Transverse colon (tissue), 4 donors: ENCODE data around the gene AR. TPM values are rescaled to one million over a fixed set of nuclear protein-coding genes. Genes with fewer than 3 reads are reported as not detected.
A peak's percentile ranks its signal among the peaks of the same experiment; 100 is the strongest.

ENCODE experiments used
- DNase-seq: peaks from one replicate; pipeline ENCODE4 v3.0.0-alpha.2; 2019
- H3K27ac ChIP-seq, 4 donors: fragments of 200-600 bp; sonication (generic); 2 replicates each; pipeline ENCODE4 v1.5.1; 2016 to 2018; ENCODE audit warnings: inconsistent platforms in 4 of 4
- H3K27me3 ChIP-seq: fragments of 200-600 bp; sonication (generic); 2 replicates; pipeline ENCODE4 v1.5.1; 2017; ENCODE audit warnings: inconsistent platforms
- H3K36me3 ChIP-seq, 4 donors: fragments of 200-600 bp; sonication (generic); 2 replicates each; pipeline ENCODE4 v1.5.1; 2017 to 2019; ENCODE audit warnings: inconsistent platforms in 4 of 4
- H3K4me1 ChIP-seq, 4 donors: fragments of 200-600 bp; sonication (generic); 2 replicates each; pipeline ENCODE4 v1.5.1; 2017 to 2020; ENCODE audit warnings: inconsistent platforms in 4 of 4
- H3K4me3 ChIP-seq, 4 donors: fragments of 200-600 bp; sonication (generic); 1 replicate in 1 of 4; 2 replicates in 3 of 4; pipeline versions ENCODE4 v1.5.1 to v1.6.1; 2017 to 2019; ENCODE audit warnings: inconsistent platforms in 4 of 4
- H3K9me3 ChIP-seq, 2 donors: fragments of 200-600 bp; sonication (generic); 2 replicates each; pipeline ENCODE4 v1.5.1; 2017 to 2019; ENCODE audit warnings: inconsistent platforms in 2 of 2
- EP300 ChIP-seq: sonication (generic); formaldehyde crosslinking; IDR thresholded peaks from one replicate; pipeline ENCODE4 v1.6.1; 2017; ENCODE audit warnings: antibody characterized with exemption, low read depth
- POLR2A ChIP-seq: fragments of 450-650 bp; IDR thresholded peaks from one replicate; pipeline ENCODE4 v1.6.1; 2016; ENCODE audit warnings: antibody characterized with exemption, mild to moderate bottlenecking, moderate library complexity
- POLR2AphosphoS5 ChIP-seq, 3 donors: sonication (generic); formaldehyde crosslinking; IDR thresholded peaks; one replicate each; pipeline ENCODE4 v1.6.1; 2016; ENCODE audit warnings: antibody characterized with exemption in 3 of 3
- WGBS, 2 donors: methylation state at CpG; one replicate each; pipeline ENCODE4 v1.1.5; 2018; ENCODE audit warnings: low coverage in 1 of 2; 5-methylcytosine and 5-hydroxymethylcytosine counted together
- in situ Hi-C, 4 donors: fragments of 200-750 bp; cut with MboI; loops; one replicate each; pipeline versions ENCODE4 v1.15.0 to v1.15.1; 2017; ENCODE audit warnings: low sequenced_read_pairs in 3 of 4, low pct_ligation_motif_present in 1 of 4, low pct_unique_long_range_greater_than_20kb in 1 of 4
- intact Hi-C: fragments of 100-400 bp; cut with DNase I; formaldehyde crosslinking; loops from one replicate; pipeline ENCODE4 v1.15.1; 2023; ENCODE audit warnings: low total_unique reads
- total RNA-seq, 4 donors: library from RNA; depleted of rRNA; stranded (reverse); fragments of >200 nt; gene quantifications; one replicate each; pipeline ENCODE4 v1.1.0, GENCODE V29; 2016
- TF ChIP-seq, protein P1 (sequence below), 5 experiments: fragments of 200-600 bp in 3 of 5; fragments of 450-650 bp in 2 of 5; sonication (generic) in 3 of 5; IDR thresholded peaks; 1 replicate in 2 of 5; 2 replicates in 3 of 5; pipeline ENCODE4 v1.5.1; 2016 to 2017; ENCODE audit warnings: antibody characterized with exemption in 5 of 5, inconsistent platforms in 3 of 5, mild to moderate bottlenecking in 2 of 5, moderate library complexity in 1 of 5

AR gene
- total RNA-seq, 4 donors from 2014 or later, result 1.1 to 2.4 (median 2.0) TPM

DNA sequence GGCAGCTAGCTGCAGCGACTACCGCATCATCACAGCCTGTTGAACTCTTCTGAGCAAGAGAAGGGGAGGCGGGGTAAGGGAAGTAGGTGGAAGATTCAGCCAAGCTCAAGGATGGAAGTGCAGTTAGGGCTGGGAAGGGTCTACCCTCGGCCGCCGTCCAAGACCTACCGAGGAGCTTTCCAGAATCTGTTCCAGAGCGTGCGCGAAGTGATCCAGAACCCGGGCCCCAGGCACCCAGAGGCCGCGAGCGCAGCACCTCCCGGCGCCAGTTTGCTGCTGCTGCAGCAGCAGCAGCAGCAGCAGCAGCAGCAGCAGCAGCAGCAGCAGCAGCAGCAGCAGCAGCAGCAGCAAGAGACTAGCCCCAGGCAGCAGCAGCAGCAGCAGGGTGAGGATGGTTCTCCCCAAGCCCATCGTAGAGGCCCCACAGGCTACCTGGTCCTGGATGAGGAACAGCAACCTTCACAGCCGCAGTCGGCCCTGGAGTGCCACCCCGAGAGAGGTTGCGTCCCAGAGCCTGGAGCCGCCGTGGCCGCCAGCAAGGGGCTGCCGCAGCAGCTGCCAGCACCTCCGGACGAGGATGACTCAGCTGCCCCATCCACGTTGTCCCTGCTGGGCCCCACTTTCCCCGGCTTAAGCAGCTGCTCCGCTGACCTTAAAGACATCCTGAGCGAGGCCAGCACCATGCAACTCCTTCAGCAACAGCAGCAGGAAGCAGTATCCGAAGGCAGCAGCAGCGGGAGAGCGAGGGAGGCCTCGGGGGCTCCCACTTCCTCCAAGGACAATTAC lies 1.4 kb downstream of the AR start:
- peaks cover 0 to 2% (median 0%) of the 10 kb centered on the region in 4 donors for H3K4me1 ChIP-seq
- H3K9me3 ChIP-seq, result no peaks in the 10 kb centered on the region
- WGBS, 2 donors, result 49% methylated on average over 29 of the region's 35 CpGs; no CpG with 5 or more reads in 1 of the 2 donors
- no peaks in the 10 kb centered on the region for H3K36me3 ChIP-seq
- in situ Hi-C loops (no loop called here), intact Hi-C loops (no loop called here)
- no peak for TF ChIP-seq EP300
- TF ChIP-seq, protein P1, sequence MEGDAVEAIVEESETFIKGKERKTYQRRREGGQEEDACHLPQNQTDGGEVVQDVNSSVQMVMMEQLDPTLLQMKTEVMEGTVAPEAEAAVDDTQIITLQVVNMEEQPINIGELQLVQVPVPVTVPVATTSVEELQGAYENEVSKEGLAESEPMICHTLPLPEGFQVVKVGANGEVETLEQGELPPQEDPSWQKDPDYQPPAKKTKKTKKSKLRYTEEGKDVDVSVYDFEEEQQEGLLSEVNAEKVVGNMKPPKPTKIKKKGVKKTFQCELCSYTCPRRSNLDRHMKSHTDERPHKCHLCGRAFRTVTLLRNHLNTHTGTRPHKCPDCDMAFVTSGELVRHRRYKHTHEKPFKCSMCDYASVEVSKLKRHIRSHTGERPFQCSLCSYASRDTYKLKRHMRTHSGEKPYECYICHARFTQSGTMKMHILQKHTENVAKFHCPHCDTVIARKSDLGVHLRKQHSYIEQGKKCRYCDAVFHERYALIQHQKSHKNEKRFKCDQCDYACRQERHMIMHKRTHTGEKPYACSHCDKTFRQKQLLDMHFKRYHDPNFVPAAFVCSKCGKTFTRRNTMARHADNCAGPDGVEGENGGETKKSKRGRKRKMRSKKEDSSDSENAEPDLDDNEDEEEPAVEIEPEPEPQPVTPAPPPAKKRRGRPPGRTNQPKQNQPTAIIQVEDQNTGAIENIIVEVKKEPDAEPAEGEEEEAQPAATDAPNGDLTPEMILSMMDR (IDR thresholded peaks at IDR 0.05), result no peak
- TF ChIP-seq POLR2A, result no peak
- TF ChIP-seq POLR2AphosphoS5 (IDR thresholded peaks at IDR 0.05), result no peak
- peak overlapping the region in 1 of 4 donors; percentile 41 for H3K27ac ChIP-seq
- DNase-seq, result no peak
- peak overlapping the region in 2 of 4 donors; percentile 31 to 46 for H3K4me3 ChIP-seq
- H3K27me3 ChIP-seq, result peaks cover 26% of the 10 kb centered on the region

GRCh38 chrX:67545893-67546495 lies 2.2 kb downstream of the AR start:
- DNase-seq, result no peak

GRCh38 chrX:67546496-67547423 lies 2.9 kb downstream of the AR start:
- TF ChIP-seq POLR2AphosphoS5 (IDR thresholded peaks at IDR 0.05) (no peak), EP300 (no peak), POLR2A (no peak)
- TF ChIP-seq, protein P1 (IDR thresholded peaks at IDR 0.05), result no peak
- Histone ChIP-seq H3K9me3 (no peaks in the 10 kb centered on the region), H3K27me3 (peaks cover 26% of the 10 kb centered on the region), H3K4me3 (peak overlapping the region in 3 of 4 donors; percentile 14 to 46 (median 31)), H3K4me1 (peaks cover 0 to 2% (median 0%) of the 10 kb centered on the region in 4 donors), H3K27ac (no peak overlapping the region), H3K36me3 (no peaks in the 10 kb centered on the region)
- in situ Hi-C loops (no loop called here), intact Hi-C loops (no loop called here)
- no peak for DNase-seq
- WGBS, 2 donors, result 57% methylated on average over 26 of the region's 44 CpGs; no CpG with 5 or more reads in 1 of the 2 donors

More at GRCh38 chrX:67545893-67546495, 2.2 kb downstream of the AR start:
- in situ Hi-C loops (no loop called here), intact Hi-C loops (no loop called here)
- Histone ChIP-seq H3K27me3 (peaks cover 26% of the 10 kb centered on the region), H3K36me3 (no peaks in the 10 kb centered on the region), H3K4me1 (peaks cover 0 to 2% (median 0%) of the 10 kb centered on the region in 4 donors), H3K9me3 (no peaks in the 10 kb centered on the region), H3K4me3 (peak overlapping the region; percentile 6 to 46 (median 22)), H3K27ac (peak overlapping the region in 3 of 4 donors; percentile 17 to 41 (median 31))
- 61% methylated on average over 32 of the region's 41 CpGs; no CpG with 5 or more reads in 1 of the 2 donors for WGBS, 2 donors
- TF ChIP-seq, protein P1 (IDR thresholded peaks at IDR 0.05), result no peak
- TF ChIP-seq POLR2A (no peak), POLR2AphosphoS5 (IDR thresholded peaks at IDR 0.05) (no peak), EP300 (no peak)
